ENCODE measurements around the gene ACOT7. TPM values are rescaled to one million over a fixed set of nuclear protein-coding genes. Genes with fewer than 3 reads are reported as not detected.
"Not testable (repeated sequence)": the region's sequence is repeated elsewhere in the genome, so short reads cannot be mapped to it uniquely, and the experiment has no call there.

The ACOT7 gene
- total and polyA plus RNA-seq, 2 donors from 2014 or later, result 23.0 to 135 TPM

- no peak for TF ChIP-seq CTCF (IDR thresholded peaks at IDR 0.05; ENCODE audit: borderline replicate concordance, extremely low read depth, insufficient read depth)
- Histone ChIP-seq H3K27ac (ENCODE audit: low read depth in 2 of 2, low read length in 2 of 2) (no peak overlapping the region), H3K4me3 (ENCODE audit: low read length in 3 of 3) (no peak overlapping the region), H3K4me1 (ENCODE audit: control insufficient read depth in 2 of 3, insufficient read depth in 2 of 3, low read depth in 1 of 3, low read length in 3 of 3) (peaks cover 0 to 14% (median 14%) of the 10 kb centered on the region in 3 donors), H3K36me3 (ENCODE audit: control insufficient read depth in 2 of 3, insufficient read depth in 3 of 3, low read length in 3 of 3) (no peaks in the 10 kb centered on the region), H3K27me3 (ENCODE audit: control insufficient read depth, insufficient read depth, low read length) (no peaks in the 10 kb centered on the region), H3K9ac (ENCODE audit: low read length in 3 of 3) (no peak overlapping the region), H3K9me3 (ENCODE audit: control insufficient read depth in 2 of 3, insufficient read depth in 1 of 3, low read length in 3 of 3) (no peaks in the 10 kb centered on the region)
- no peak for FAIRE-seq
- no peak for DNase-seq
- intact Hi-C loops (cut with DNase I), result no loop called here
Observed at GRCh38 chr1:6365047-6365446, 28.5 kb downstream of the ACOT7 start.

- TF ChIP-seq CTCF (IDR thresholded peaks at IDR 0.05; ENCODE audit: borderline replicate concordance, extremely low read depth, insufficient read depth), result peak; percentile 36
- H3K4me3 ChIP-seq (ENCODE audit: low read length in 3 of 3); FAIRE-seq; H3K27ac ChIP-seq (ENCODE audit: low read depth in 2 of 2, low read length in 2 of 2); H3K9me3 ChIP-seq (ENCODE audit: control insufficient read depth in 2 of 3, insufficient read depth in 1 of 3, low read length in 3 of 3); intact Hi-C loops (cut with DNase I); H3K9ac ChIP-seq (ENCODE audit: low read length in 3 of 3); H3K27me3 ChIP-seq (ENCODE audit: control insufficient read depth, insufficient read depth, low read length); H3K36me3 ChIP-seq (ENCODE audit: control insufficient read depth in 2 of 3, insufficient read depth in 3 of 3, low read length in 3 of 3): not testable (repeated sequence)
- peaks cover 3 to 32% (median 31%) of the 10 kb centered on the region in 3 donors for H3K4me1 ChIP-seq (ENCODE audit: control insufficient read depth in 2 of 3, insufficient read depth in 2 of 3, low read depth in 1 of 3, low read length in 3 of 3)
- peak; percentile 60 to 85 (median 70) for DNase-seq
Observed at GRCh38 chr1:6363085-6363884, 30.3 kb downstream of the ACOT7 start.

- Histone ChIP-seq H3K36me3 (ENCODE audit: control insufficient read depth in 2 of 3, insufficient read depth in 3 of 3, low read length in 3 of 3) (no peaks in the 10 kb centered on the region), H3K9me3 (ENCODE audit: control insufficient read depth in 2 of 3, insufficient read depth in 1 of 3, low read length in 3 of 3) (no peaks in the 10 kb centered on the region), H3K27ac (ENCODE audit: low read depth in 2 of 2, low read length in 2 of 2) (peak overlapping the region; percentile 85 to 88), H3K27me3 (ENCODE audit: control insufficient read depth, insufficient read depth, low read length) (no peaks in the 10 kb centered on the region), H3K9ac (ENCODE audit: low read length in 3 of 3) (no peak overlapping the region), H3K4me1 (ENCODE audit: control insufficient read depth in 2 of 3, insufficient read depth in 2 of 3, low read depth in 1 of 3, low read length in 3 of 3) (peaks cover 3 to 39% (median 35%) of the 10 kb centered on the region in 3 donors), H3K4me3 (ENCODE audit: low read length in 3 of 3) (no peak overlapping the region)
- no peak for TF ChIP-seq CTCF (IDR thresholded peaks at IDR 0.05; ENCODE audit: borderline replicate concordance, extremely low read depth, insufficient read depth)
- DNase-seq (peak in 1 of 5 donors; percentile 53), FAIRE-seq (no peak)
- intact Hi-C loops (cut with DNase I), result no loop called here
Observed at GRCh38 chr1:6361124-6361775, 32.3 kb downstream of the ACOT7 start.

All from kidney (tissue), 14 donors.